Measurements from ENCODE around the gene SPAG8. TPM values are rescaled to one million over a fixed set of nuclear protein-coding genes. Genes with fewer than 3 reads are reported as not detected.

Gene SPAG8
- total RNA-seq, 1 experiment from 2014 or later, result 0.90 TPM

- no TSS peak for BruUV-seq (replicated peaks)
- in situ Hi-C loops (cut with HindIII; ENCODE audit: low pct_unique_long_range_greater_than_20kb, low sequenced_read_pairs), result no loop called here
- intact Hi-C loops (cut with micrococcal nuclease; ENCODE audit: unreplicated experiment), result no loop called here
- ChIA-PET POLR2A (no interaction called here), CTCF (interaction anchor here (0.6 to 1.6 kb wide), 9 partner anchors 11 to 142 kb away, joined by 3 to 18 read pairs (median 6); partner anchors contain the start of gene SPAG8)
- no peak overlapping the region for H3K4me3 ChIP-seq (ENCODE audit: low read depth in 2 of 2, low read length in 2 of 2)
- H3K9me3 ChIP-seq (ENCODE audit: control insufficient read depth, insufficient read depth, low read depth, low read length), result no peaks in the 10 kb centered on the region
- H3K36me3 ChIP-seq (ENCODE audit: control insufficient read depth, insufficient read depth, low read length), result no peaks in the 10 kb centered on the region
- no peaks in the 10 kb centered on the region for H3K27me3 ChIP-seq (ENCODE audit: control insufficient read depth, insufficient read depth, low read length)
- TF ChIP-seq SIN3A (IDR thresholded peaks at IDR 0.05; ENCODE audit: borderline replicate concordance, insufficient read depth, low read depth, low read length), result no peak
- no peak for TF ChIP-seq REST (IDR thresholded peaks at IDR 0.05; ENCODE audit: insufficient read depth in 1 of 2, low read depth in 2 of 2, low read length in 1 of 2)
- TF ChIP-seq TCF7L2 (IDR thresholded peaks at IDR 0.05; ENCODE audit: low read depth, low read length), result no peak
- TF ChIP-seq POLR2AphosphoS5 (IDR thresholded peaks at IDR 0.05; ENCODE audit: low read depth, low read length), result no peak
- TF ChIP-seq CTCF (IDR thresholded peaks at IDR 0.05), result no peak
- no peak for ATAC-seq
- H3K27ac ChIP-seq (ENCODE audit: low read length), result no peak overlapping the region
- no peak for DNase-seq (ENCODE audit: low read depth, low spot score)
- H3K4me1 ChIP-seq (ENCODE audit: control insufficient read depth, insufficient read depth, low read length), result no peaks in the 10 kb centered on the region
These were observed 22.5 kb downstream of the SPAG8 start for GRCh38 chr9:35789541-35789940.

- ATAC-seq (no peak), DNase-seq (ENCODE audit: low read depth, low spot score) (no peak)
- Histone ChIP-seq H3K27me3 (ENCODE audit: control insufficient read depth, insufficient read depth, low read length) (no peaks in the 10 kb centered on the region), H3K4me1 (ENCODE audit: control insufficient read depth, insufficient read depth, low read length) (no peaks in the 10 kb centered on the region), H3K36me3 (ENCODE audit: control insufficient read depth, insufficient read depth, low read length) (no peaks in the 10 kb centered on the region), H3K9me3 (ENCODE audit: control insufficient read depth, insufficient read depth, low read depth, low read length) (no peaks in the 10 kb centered on the region), H3K27ac (ENCODE audit: low read length) (no peak overlapping the region), H3K4me3 (ENCODE audit: low read depth in 2 of 2, low read length in 2 of 2) (no peak overlapping the region)
- ChIA-PET CTCF (no interaction called here), POLR2A (no interaction called here)
- TF ChIP-seq REST (IDR thresholded peaks at IDR 0.05; ENCODE audit: insufficient read depth in 1 of 2, low read depth in 2 of 2, low read length in 1 of 2) (no peak), CTCF (IDR thresholded peaks at IDR 0.05) (no peak), POLR2AphosphoS5 (IDR thresholded peaks at IDR 0.05; ENCODE audit: low read depth, low read length) (no peak), SIN3A (IDR thresholded peaks at IDR 0.05; ENCODE audit: borderline replicate concordance, insufficient read depth, low read depth, low read length) (no peak), TCF7L2 (IDR thresholded peaks at IDR 0.05; ENCODE audit: low read depth, low read length) (no peak)
- in situ Hi-C loops (cut with HindIII; ENCODE audit: low pct_unique_long_range_greater_than_20kb, low sequenced_read_pairs), result no loop called here
- BruUV-seq (replicated peaks), result no TSS peak
- intact Hi-C loops (cut with micrococcal nuclease; ENCODE audit: unreplicated experiment), result no loop called here
These were observed 28.6 kb downstream of the SPAG8 start for GRCh38 chr9:35783418-35783817.

Data from Panc1 (cell line).